BLaER1 treated with 17β-estradiol and CSF1 and Interleukin-3, amounts not matched to agents 10 nM and 100 nM (cell line): Measurements from ENCODE around the gene CLASP2.

Experiments
- H3K27ac ChIP-seq, 11 experiments: shearing (Covaris generic); formaldehyde crosslinking; 2 replicates each; pipeline ENCODE4 v1.8.1; 2022
- H3K27me3 ChIP-seq, 11 experiments: shearing (Covaris generic); formaldehyde crosslinking; 2 replicates each; pipeline ENCODE4 v1.8.1; 2022
- H3K36me3 ChIP-seq, 11 experiments: shearing (Covaris generic); formaldehyde crosslinking; 2 replicates each; pipeline ENCODE4 v1.8.1; 2022
- H3K4me1 ChIP-seq, 10 experiments: shearing (Covaris generic); formaldehyde crosslinking; 2 replicates each; pipeline ENCODE4 v1.8.1; 2022
- H3K4me2 ChIP-seq, 11 experiments: shearing (Covaris generic); formaldehyde crosslinking; 2 replicates each; pipeline ENCODE4 v1.8.1; 2022
- H3K4me3 ChIP-seq, 10 experiments: shearing (Covaris generic); formaldehyde crosslinking; 2 replicates each; pipeline ENCODE4 v1.8.1; 2022
- H3K9ac ChIP-seq, 11 experiments: shearing (Covaris generic); formaldehyde crosslinking; 2 replicates each; pipeline ENCODE4 v1.8.1; 2022
- H3K9me3 ChIP-seq, 11 experiments: shearing (Covaris generic); formaldehyde crosslinking; replicated peaks in 1 of 11; 2 replicates each; pipeline ENCODE4 v1.8.1; 2022
- H4K20me1 ChIP-seq, 11 experiments: shearing (Covaris generic); formaldehyde crosslinking; 2 replicates each; pipeline ENCODE4 v1.8.1; 2022
- Cebpa-rat ChIP-seq, 11 experiments: shearing (Covaris generic); IDR thresholded peaks; 2 replicates each; pipeline ENCODE4 v1.8.1; 2022

Gene CLASP2

GRCh38 chr3:33496449-33496848 lies 221.6 kb downstream of the CLASP2 start:
- Histone ChIP-seq H3K4me2 (no peak overlapping the region), H3K27ac (no peak overlapping the region), H3K4me3 (no peak overlapping the region), H3K36me3 (peaks cover 31 to 51% (median 34%) of the 10 kb centered on the region in 11 experiments), H3K9me3 (peaks cover 15 to 28% (median 18%) of the 10 kb centered on the region in 11 experiments), H3K27me3 (no peaks in the 10 kb centered on the region), H3K4me1 (peaks cover 0 to 1% (median under 1%) of the 10 kb centered on the region in 10 experiments; a peak in 7 of 20 replicates), H4K20me1 (no peaks in the 10 kb centered on the region), H3K9ac (no peak overlapping the region)
- TF ChIP-seq Cebpa-rat (IDR thresholded peaks at IDR 0.05) = no peak

GRCh38 chr3:33491721-33492120 lies 226.3 kb downstream of the CLASP2 start:
- Histone ChIP-seq H3K27me3 (no peaks in the 10 kb centered on the region), H3K9ac (no peak overlapping the region), H3K9me3 (no peaks in the 10 kb centered on the region), H4K20me1 (no peaks in the 10 kb centered on the region), H3K4me2 (0 out of 22 replicates have a peak overlapping the region, but pooled peaks of 1 of the 11 experiments have one; percentile 2), H3K4me1 (peaks cover 0 to 14% (median 12%) of the 10 kb centered on the region in 10 experiments; a peak in 11 of 20 replicates), H3K4me3 (no peak overlapping the region), H3K36me3 (0 out of 22 replicates have a peak, but pooled peaks cover 0 to 3% (median 0%) of the 10 kb centered on the region in 11 experiments), H3K27ac (no peak overlapping the region)
- TF ChIP-seq Cebpa-rat (IDR thresholded peaks at IDR 0.05) = peak in 1 of 11 experiments; percentile 32; a peak in 1 of 22 replicates

GRCh38 chr3:33490641-33491241 lies 227.3 kb downstream of the CLASP2 start:
- peaks cover 0 to 14% (median 12%) of the 10 kb centered on the region in 10 experiments; a peak in 11 of 20 replicates for H3K4me1 ChIP-seq
- H3K36me3 ChIP-seq = no peaks in the 10 kb centered on the region
- H3K4me2 ChIP-seq = peak overlapping the region in 6 of 11 experiments; percentile 24 to 53 (median 38); a peak in 10 of 22 replicates
- H3K27ac ChIP-seq = no peak overlapping the region
- H3K27me3 ChIP-seq = no peaks in the 10 kb centered on the region
- no peaks in the 10 kb centered on the region for H4K20me1 ChIP-seq
- no peak overlapping the region for H3K9ac ChIP-seq
- 0 out of 22 replicates have a peak, but pooled peaks cover 0 to 4% (median 0%) of the 10 kb centered on the region in 11 experiments for H3K9me3 ChIP-seq
- no peak for TF ChIP-seq Cebpa-rat (IDR thresholded peaks at IDR 0.05)
- no peak overlapping the region for H3K4me3 ChIP-seq

GRCh38 chr3:33488683-33489082 lies 229.4 kb downstream of the CLASP2 start:
- no peak overlapping the region for H3K9ac ChIP-seq
- H3K4me1 ChIP-seq = peaks cover 0 to 14% (median 12%) of the 10 kb centered on the region in 10 experiments; a peak in 11 of 20 replicates
- H3K27me3 ChIP-seq = no peaks in the 10 kb centered on the region
- H3K27ac ChIP-seq = no peak overlapping the region
- no peak for TF ChIP-seq Cebpa-rat (IDR thresholded peaks at IDR 0.05)
- no peaks in the 10 kb centered on the region for H4K20me1 ChIP-seq
- no peak overlapping the region for H3K4me2 ChIP-seq
- H3K36me3 ChIP-seq = no peaks in the 10 kb centered on the region
- 0 out of 22 replicates have a peak, but pooled peaks cover 0 to 4% (median 0%) of the 10 kb centered on the region in 11 experiments for H3K9me3 ChIP-seq
- H3K4me3 ChIP-seq = no peak overlapping the region

DNA sequence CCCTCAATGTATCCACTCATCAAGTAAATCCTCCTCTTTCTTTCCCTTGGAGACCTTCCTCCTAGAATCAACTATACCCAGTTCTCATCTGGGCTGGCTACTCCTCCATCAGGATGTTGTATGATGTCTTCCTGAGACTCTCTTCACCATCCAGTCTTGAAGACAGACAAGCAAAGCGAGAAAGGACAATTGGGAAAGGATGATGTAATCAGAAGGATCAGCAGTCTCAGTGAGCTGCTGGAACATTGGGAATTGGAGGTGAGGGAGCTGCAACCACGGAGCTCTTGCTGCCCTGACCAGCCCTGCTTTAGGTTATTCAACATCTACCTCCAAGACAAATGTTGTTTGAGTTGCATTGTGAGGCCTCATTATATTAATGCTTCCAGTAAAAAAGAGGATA lies 229.8 kb downstream of the CLASP2 start:
- Histone ChIP-seq H3K9me3 (0 out of 22 replicates have a peak, but pooled peaks cover 0 to 4% (median 0%) of the 10 kb centered on the region in 11 experiments), H4K20me1 (no peaks in the 10 kb centered on the region), H3K27ac (no peak overlapping the region), H3K27me3 (no peaks in the 10 kb centered on the region), H3K9ac (no peak overlapping the region), H3K4me3 (no peak overlapping the region), H3K4me1 (peaks cover 0 to 14% (median 12%) of the 10 kb centered on the region in 10 experiments; a peak in 11 of 20 replicates), H3K4me2 (no peak overlapping the region), H3K36me3 (no peaks in the 10 kb centered on the region)
- TF ChIP-seq Cebpa-rat (IDR thresholded peaks at IDR 0.05) = no peak

DNA sequence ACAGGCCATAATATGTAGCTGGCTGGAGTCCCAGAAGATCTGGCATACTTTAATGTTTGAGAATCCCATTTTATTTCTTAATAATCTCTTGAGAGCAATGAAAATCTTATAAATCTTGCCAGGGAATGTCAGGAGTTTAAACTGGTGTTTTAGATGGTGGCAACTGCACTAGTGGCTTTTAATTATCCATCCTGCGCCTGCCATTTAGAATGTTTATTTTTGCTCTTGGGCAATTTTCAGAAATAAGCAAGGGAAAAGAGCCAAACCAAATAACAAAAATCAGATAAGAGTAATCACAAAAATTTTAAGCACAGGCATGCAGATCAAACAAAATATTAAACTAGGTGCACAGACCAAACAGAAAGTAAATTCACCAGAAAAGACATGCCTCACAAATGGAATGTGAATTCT lies 235.9 kb downstream of the CLASP2 start:
- Histone ChIP-seq H3K4me3 (no peak overlapping the region), H3K27me3 (no peaks in the 10 kb centered on the region), H4K20me1 (no peaks in the 10 kb centered on the region), H3K36me3 (peaks cover 0 to 16% (median 0%) of the 10 kb centered on the region in 11 experiments; a peak in 3 of 22 replicates), H3K9ac (no peak overlapping the region), H3K9me3 (peaks cover 24 to 34% (median 31%) of the 10 kb centered on the region in 11 experiments), H3K4me1 (no peaks in the 10 kb centered on the region), H3K4me2 (no peak overlapping the region), H3K27ac (no peak overlapping the region)
- no peak for TF ChIP-seq Cebpa-rat (IDR thresholded peaks at IDR 0.05)

GRCh38 chr3:33474896-33475295 lies 243.2 kb downstream of the CLASP2 start:
- TF ChIP-seq Cebpa-rat (IDR thresholded peaks at IDR 0.05) = no peak
- H3K36me3 ChIP-seq = 0 out of 22 replicates have a peak, but pooled peaks cover 0 to 3% (median 0%) of the 10 kb centered on the region in 11 experiments
- no peak overlapping the region for H3K9ac ChIP-seq
- no peaks in the 10 kb centered on the region for H3K27me3 ChIP-seq
- H3K4me3 ChIP-seq = no peak overlapping the region
- H3K4me1 ChIP-seq = no peaks in the 10 kb centered on the region
- H4K20me1 ChIP-seq = no peaks in the 10 kb centered on the region
- no peak overlapping the region for H3K27ac ChIP-seq
- H3K9me3 ChIP-seq = peaks cover 7 to 16% (median 11%) of the 10 kb centered on the region in 11 experiments; a peak in 21 of 22 replicates
- no peak overlapping the region for H3K4me2 ChIP-seq

- no peak for TF ChIP-seq Cebpa-rat (IDR thresholded peaks at IDR 0.05)
- H3K9me3 ChIP-seq = peaks cover 0 to 5% (median 1%) of the 10 kb centered on the region in 11 experiments; a peak in 8 of 22 replicates
- no peak overlapping the region for H3K9ac ChIP-seq
- H3K4me3 ChIP-seq = no peak overlapping the region
- H3K27ac ChIP-seq = no peak overlapping the region
- no peaks in the 10 kb centered on the region for H3K27me3 ChIP-seq
- H3K4me1 ChIP-seq = no peaks in the 10 kb centered on the region
- H3K4me2 ChIP-seq = no peak overlapping the region
- H3K36me3 ChIP-seq = no peaks in the 10 kb centered on the region
- H4K20me1 ChIP-seq = no peaks in the 10 kb centered on the region
Observed at GRCh38 chr3:33473813-33474212, 244.2 kb downstream of the CLASP2 start.

DNA sequence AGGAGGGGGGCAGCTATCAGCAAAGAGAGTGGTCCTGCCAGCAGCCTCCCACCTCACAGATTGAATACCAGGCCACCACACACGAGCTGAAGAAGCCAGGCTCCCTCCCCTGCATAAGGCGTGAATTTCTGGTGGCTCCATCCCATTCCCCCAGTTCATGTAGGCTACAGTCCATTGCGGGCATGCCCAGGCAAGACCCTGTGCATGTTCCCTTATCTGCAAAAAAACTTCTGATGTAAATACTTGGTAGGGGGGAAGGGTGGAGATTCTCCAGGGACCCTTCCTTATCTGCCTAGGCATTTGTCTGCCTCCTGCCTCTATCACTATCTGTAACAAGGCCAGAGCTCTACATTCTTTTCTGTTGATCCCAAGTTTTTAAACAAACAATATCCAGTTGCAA lies 250.3 kb downstream of the CLASP2 start:
- no peak for TF ChIP-seq Cebpa-rat (IDR thresholded peaks at IDR 0.05)
- no peaks in the 10 kb centered on the region for H3K4me1 ChIP-seq
- H3K9me3 ChIP-seq = peaks cover 21 to 33% (median 29%) of the 10 kb centered on the region in 11 experiments
- H4K20me1 ChIP-seq = no peaks in the 10 kb centered on the region
- H3K4me2 ChIP-seq = no peak overlapping the region
- peak overlapping the region in 8 of 11 experiments; percentile 14 to 59 (median 43); a peak in 13 of 22 replicates for H3K27ac ChIP-seq
- H3K4me3 ChIP-seq = 0 out of 20 replicates have a peak overlapping the region, but pooled peaks of 1 of the 10 experiments have one; percentile 7
- H3K9ac ChIP-seq = no peak overlapping the region
- H3K27me3 ChIP-seq = no peaks in the 10 kb centered on the region
- peaks cover 0 to 17% (median 9%) of the 10 kb centered on the region in 11 experiments; a peak in 7 of 22 replicates for H3K36me3 ChIP-seq
